Ureter (tissue), 1 donor: Measurements from ENCODE around the gene CYP2W1. TPM values are rescaled to one million over a fixed set of nuclear protein-coding genes. Genes with fewer than 3 reads are reported as not detected.
"Not testable (repeated sequence)": the region's sequence is repeated elsewhere in the genome, so short reads cannot be mapped to it uniquely, and the experiment has no call there.

ENCODE experiments used
- DNase-seq: peaks from one replicate; pipeline ENCODE4 v3.0.0-alpha.2; 2020; ENCODE audit warnings: low spot score
- total RNA-seq: library from RNA; stranded (reverse); gene quantifications from one replicate; pipeline ENCODE4 v1.2.4, GENCODE V29; 2023
- donor health status: DM: yes; HTN: yes; CAD: no.

The CYP2W1 gene
- total RNA-seq, 1 donor from 2014 or later: 0.44 TPM

GRCh38 chr7:951881-952547 lies 31.0 kb upstream of the CYP2W1 start:
- no peak for DNase-seq

DNA sequence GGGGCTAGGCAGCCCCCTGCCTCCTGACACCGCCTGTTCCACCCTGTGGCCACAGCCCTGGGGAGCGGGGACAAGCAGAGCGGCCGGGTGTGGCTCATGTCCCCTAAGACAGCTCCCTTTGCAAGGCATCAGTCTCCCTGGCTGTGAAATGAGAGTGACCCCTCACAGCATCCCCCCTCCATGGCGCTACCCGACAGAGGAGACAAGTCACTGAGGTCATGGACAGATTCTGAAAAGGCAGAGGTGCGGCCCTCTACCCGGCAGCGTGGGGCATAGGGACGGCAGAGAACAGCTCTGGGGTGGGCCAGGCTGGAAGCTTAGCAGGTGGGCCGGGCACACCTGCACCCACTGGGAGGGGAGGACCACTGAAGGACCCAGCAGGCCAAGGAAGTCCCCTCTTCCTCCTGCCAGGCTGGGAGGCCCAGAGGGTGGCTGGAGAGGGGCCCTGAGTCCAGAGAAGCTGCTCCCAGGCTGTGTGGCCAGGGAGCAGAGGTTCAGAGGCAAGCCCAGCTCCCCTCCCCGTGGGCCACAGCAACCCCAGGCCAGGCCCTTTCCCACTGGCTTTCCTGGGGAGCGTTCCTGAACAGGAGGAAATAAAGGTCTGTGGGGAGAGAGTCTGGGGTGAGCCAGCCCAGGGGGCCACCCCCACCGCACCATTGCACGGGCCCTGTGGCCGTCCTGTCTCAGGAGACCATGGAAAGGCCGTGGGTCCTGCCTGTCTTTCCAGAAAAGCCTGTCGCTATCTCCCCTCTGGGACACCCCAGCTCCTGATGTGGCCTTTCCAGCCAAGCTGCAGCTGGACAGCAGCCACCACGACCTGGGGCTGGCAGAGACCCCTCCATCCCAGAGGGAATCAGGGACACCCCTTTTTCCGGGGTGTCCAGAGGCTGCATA lies 30.2 kb upstream of the CYP2W1 start:
- no peak for DNase-seq

DNA sequence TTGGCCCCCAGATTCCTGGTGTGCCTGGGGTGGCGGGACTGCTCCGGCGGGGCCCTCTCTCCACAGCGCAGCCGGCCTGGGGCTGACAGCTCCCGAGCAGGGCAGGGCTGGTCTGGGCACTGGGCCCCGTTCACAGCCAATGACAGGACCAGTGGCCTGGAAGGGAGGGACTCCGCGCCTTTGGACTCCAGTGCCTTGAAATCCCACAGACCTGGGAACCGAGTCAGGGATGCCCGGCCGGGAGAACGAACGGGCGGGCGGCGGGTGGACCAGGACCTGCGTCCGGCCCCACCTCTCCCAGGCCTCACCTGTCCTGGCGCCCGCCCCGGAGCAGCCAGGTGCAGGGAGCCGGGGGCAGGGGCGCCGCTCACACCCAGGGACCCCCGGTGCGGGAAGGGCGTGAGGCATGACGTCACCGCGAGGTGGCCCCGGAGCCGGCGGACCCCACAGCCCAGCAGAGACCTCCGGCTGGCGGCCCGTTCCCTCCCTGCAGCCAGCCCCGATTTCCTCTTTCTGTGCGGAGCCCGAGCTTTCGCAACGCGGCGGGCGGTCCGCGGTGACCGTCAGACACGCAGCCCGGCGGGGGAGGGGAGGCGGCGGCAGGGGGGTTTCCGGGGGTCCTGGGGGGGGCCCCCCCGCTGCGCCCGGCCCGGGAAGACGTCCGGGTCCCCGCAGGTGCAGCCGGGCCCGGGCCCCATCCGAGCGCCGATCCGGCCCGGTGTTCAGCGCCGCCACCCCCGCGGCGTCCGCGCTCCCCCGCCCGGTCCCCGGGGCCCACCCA lies 29.2 kb upstream of the CYP2W1 start:
- peak; percentile 73 for DNase-seq

- no peak for DNase-seq
These were observed 28.4 kb upstream of the CYP2W1 start, which contains the start of gene ADAP1 for GRCh38 chr7:954330-955238. Gene ADAP1, minus strand, starts transcription at chr7:954680. Its CDS starts 203 bp downstream, at chr7:954477.

- DNase-seq: no peak
These were observed 26.9 kb upstream of the CYP2W1 start for GRCh38 chr7:956031-956430.

DNA sequence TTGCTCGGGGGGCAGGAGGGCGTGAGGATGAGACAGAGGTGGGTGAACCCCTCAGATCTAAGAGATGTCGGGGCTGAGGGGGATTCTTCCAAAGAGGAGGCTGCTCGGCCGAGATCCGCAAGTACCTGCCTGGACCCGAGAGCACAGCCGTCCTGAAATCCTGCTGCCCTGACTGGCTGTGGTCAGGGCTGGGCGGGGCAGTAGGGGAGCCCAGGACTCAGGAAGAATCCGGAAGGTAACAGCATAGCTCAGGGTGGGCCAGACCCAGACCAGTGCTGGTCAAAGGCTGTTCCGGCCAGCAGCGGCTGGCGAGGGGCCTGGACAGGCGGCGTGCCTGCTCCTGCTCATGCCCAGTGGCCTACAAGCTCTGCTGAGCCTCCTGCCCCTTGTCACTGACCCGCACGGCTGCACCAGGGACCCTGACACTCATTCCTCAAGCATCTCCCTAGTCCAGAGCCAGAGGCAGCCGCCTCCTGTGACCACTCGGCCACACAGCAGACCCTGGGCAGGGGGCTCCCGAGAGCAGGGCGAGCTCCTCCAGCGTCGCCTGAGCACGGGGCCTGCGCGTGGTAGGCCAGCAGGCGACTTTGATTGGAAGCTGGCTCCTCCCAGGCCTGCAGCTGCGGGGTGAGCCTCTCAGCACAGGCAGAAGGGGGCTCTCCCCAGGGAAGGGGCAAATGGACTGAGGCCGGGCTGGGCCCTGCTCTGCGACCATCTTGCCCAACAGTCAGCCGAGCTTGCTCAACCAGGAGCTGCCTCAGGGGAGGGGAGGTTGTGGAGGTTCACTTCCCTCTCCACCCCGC lies 25.4 kb upstream of the CYP2W1 start:
- no peak for DNase-seq

DNA sequence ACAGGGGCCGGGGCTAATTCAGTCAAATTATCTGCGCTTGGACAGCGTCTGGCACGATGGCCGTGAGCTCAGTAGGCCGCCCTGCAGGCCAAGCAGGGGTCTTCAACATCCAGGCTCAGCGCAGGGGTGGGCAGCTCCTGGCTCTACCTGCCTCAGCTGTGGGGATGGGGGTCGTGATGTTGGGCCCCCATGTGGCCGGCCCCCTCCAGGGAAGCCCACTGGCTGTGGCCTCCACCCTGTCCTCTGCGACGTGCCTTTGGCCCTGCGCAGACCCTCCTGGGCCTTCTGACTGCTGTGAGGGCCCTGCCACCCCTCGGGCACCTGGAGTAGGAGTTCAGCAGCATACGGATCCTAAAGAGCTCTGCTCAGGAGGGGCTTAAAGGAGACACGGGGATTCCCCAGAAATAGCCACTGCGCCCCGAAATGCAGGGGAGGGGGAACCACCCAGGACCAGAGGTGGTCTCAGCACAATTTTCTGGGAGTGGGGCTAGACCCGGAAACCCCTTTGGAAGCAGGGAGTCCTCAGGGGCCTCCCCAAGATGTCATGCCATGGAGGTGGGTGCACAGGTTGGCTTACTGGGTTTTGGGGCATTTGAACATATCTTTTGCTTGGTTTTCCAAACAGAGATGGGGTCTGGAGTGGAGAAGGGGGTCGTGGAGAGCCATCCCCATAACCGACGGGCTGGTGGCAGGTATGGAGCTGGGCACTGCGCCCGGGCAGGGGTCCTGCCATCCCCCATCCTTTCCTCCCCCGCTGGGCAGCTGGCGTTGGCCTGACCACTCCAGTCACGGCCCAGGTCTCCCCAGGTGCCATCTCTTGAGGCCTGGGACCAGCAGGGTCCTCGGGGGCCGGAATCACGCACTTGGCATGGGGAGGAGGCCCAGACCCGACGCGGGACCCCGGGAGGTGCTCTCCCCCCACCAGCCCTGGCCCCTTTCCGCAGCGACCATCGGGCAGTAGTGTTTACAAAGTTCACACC lies 24.5 kb upstream of the CYP2W1 start:
- no peak for DNase-seq

- DNase-seq: no peak
These were observed 23.7 kb upstream of the CYP2W1 start for GRCh38 chr7:959271-959670.

DNA sequence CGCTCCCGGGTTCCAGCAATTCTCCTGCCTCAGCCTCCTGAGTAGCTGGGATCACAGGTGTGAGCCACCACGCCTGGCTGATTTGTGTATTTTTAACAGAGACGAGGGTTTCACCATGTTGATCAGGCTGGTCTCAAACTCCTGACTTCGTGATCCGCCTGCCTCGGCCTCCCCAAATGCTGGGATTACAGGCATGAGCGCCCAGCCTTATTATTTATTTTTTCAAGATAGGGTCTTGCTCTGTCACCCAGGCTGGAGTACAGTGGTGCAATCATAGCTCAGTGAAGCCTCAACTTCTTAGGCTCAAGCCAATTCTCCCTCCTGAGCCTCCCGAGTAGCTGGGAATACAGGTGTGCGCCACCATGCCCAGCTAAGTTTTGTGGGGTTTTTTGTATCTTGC lies 23.2 kb upstream of the CYP2W1 start:
- DNase-seq: not testable (repeated sequence)

GRCh38 chr7:960269-960871 lies 22.6 kb upstream of the CYP2W1 start:
- DNase-seq: no peak

DNA sequence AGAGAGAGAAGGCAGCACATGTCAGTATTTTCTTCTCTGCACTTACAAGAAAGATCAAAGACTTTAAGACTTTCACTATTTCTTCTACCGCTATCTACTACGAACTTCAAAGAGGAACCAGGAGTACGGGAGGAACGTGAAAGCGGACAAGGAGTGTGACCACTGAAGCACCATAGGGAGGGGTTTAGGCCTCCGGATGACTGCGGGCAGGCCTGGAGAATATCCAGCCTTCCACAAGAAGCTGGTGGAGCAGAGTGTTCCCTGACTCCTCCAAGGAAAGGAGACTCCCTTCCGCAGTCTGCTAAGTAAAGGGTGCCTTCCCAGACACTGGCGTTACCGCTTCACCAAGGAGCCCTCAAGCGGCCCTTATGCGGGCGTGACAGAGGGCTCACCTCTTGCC lies 22.0 kb upstream of the CYP2W1 start:
- not testable (repeated sequence) for DNase-seq

GRCh38 chr7:961546-962400 lies 21.2 kb upstream of the CYP2W1 start:
- DNase-seq: no peak

DNA sequence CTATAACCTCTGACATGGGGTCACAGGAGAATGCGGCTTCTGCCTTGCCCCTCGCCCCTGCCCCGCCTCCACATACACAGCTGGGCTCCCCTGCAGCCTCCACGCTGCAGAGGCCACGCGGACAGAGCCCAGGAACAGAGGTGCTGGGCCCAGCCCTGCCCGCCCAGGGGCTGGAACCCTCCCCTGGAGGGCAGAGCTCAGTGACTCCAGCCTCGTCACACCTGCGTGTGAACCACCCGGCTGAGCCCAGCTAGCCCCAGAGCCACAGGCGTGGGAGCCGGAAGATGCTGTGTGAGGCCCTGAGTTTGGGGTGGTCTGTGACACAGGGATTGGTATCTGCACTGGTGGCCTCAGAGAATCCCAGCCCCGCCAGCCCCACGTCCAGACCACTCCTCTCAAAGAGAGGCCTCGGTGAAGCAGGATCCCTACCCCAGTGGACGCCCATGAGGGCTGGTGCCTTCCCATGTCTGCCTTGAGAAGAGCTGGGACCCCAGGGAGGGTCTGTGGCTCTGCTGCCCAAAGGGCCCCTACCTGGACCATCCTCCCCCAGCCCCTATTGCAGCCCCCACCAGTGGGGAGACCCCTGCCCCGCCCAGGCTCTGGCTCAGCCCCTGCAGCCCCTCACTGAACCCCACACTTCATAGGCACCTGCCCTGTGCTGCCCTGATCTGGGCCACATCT lies 20.4 kb upstream of the CYP2W1 start:
- no peak for DNase-seq

DNA sequence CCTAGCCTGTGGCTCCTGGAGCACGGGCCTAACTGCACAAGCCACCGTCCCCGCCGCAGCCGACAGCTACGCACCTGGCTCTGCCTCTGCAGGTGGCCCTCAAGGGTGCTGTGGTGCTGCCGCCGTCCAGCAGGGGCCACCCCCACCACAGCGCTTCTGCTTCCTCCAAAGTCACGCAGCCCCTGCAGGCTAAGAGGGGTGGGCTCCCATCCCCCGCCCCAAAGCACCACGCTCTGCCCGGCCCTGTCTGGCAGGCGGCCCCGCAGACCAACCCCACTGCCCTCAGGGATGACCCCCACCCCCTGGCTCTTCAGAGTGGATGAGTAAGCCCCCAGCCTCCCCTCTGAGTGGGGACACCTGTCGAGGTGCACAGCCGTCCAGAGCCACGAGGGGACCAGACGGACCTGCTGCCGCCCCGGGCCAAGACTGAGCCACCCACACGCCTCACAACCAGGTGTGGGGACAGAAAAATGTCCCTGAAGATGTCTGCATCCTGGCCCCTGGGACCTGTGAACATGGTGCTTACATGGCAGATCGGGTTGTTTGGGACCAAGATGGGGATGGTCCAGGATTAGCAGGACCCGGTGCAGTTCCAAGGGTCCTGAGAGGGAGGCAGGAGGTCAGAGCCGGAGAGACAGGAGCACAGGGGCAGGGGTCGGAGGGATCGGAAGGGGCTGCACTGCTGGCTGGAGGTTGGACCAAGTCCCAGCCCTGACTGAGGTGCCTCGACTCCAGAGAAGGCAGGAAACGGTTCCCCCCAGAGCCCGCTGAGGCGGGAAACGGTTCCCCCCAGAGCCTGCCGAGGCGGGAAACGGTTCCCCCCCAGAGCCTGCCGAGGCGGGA lies 19.5 kb upstream of the CYP2W1 start:
- no peak for DNase-seq

GRCh38 chr7:964401-965231 lies 18.4 kb upstream of the CYP2W1 start:
- DNase-seq: no peak
